ENCODE measurements around the gene ANKFY1.
A peak's percentile ranks its signal among the peaks of the same experiment; 100 is the strongest.
"Not testable (repeated sequence)": the region's sequence is repeated elsewhere in the genome, so short reads cannot be mapped to it uniquely, and the experiment has no call there.

Gene ANKFY1

DNA sequence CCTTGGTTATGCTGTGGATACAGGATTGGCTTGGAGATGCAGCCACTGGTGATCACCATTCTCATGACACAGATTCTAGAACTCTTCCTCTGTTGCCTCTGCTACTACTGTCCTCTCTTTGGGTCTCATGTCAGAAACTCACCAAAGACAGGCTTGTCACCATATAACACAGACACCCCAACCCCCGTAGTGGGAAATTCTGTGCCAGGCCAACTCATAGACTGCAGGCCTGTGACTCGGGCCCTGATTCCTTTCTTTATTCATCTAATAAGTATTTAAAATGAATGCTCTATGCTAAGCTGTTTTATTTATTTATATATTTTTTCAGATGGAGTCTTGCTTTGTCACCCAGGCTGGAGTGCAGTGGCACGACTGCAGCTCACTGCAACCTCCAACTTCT, 111.3 kb downstream of the ANKFY1 start:
- DNase-seq: no peak

DNA sequence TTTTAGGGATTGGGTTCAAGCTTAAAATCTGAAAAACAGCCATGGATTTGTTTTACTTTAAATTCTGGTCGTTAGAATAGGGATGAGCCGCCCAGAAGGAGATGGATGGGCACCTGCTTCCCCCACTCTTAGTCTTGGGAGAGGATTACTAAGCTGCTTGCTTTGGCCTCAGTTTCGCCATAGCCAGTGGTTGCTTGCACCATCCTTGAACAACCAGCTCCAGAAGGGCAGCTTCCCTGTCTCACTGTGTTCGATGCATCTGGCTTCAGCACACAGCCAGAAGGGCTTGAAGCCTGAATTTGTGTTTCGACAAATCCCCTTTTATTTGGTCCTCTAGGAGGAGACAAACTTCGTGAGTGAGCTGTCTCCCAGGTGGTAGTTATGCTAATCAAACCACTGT, 113.7 kb downstream of the ANKFY1 start:
- peak; percentile 79 for DNase-seq

GRCh38 chr17:4148611-4149308, 115.0 kb downstream of the ANKFY1 start:
- DNase-seq: no peak

DNA sequence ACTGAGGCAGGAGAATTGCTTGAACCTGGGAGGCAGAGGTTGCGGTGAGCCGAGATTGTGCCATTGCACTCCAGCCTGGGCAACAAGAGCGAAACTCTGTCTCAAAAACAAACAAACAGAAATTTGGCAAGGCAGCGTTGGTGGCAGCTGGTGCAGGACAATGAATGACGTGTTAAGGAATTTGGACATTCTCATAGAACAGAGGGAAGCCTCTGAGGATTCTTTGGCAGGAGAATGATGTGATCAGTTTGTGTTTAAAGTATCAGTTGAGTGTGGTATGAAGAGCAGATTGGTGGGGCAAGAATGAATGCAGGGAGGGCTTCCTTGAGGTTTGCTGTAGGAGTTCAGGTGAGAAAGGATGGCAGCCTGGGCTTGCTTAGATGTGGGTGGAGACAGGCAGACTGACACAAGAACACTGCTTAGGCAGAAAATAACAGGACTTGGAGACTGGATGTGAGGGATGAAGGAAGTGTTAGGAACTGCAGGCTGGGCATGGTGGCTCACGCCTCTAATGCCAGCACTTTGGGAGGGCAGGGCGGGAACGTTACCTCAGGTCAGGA, 115.9 kb downstream of the ANKFY1 start:
- no peak for DNase-seq

GRCh38 chr17:4146641-4147040, 117.1 kb downstream of the ANKFY1 start:
- no peak for DNase-seq

DNA sequence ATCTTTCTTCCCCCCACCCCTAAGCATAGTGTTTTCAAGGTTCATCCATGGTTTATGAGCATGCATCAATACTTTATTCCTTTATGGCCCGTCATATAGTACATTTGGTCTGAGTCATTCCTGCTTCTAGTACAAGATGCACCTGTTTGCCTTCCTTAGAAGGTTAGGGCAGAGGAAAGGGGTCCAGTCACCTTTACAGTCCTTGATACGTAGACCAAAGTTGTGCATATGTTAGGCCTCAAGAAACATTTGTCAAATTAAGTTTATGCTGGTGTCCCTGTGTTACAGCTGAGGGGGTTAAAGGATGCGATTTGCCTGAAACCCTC, 119.4 kb downstream of the ANKFY1 start:
- no peak for DNase-seq

- DNase-seq: peak; percentile 89
Observed at GRCh38 chr17:4143563-4144421, 120.0 kb downstream of the ANKFY1 start.

DNA sequence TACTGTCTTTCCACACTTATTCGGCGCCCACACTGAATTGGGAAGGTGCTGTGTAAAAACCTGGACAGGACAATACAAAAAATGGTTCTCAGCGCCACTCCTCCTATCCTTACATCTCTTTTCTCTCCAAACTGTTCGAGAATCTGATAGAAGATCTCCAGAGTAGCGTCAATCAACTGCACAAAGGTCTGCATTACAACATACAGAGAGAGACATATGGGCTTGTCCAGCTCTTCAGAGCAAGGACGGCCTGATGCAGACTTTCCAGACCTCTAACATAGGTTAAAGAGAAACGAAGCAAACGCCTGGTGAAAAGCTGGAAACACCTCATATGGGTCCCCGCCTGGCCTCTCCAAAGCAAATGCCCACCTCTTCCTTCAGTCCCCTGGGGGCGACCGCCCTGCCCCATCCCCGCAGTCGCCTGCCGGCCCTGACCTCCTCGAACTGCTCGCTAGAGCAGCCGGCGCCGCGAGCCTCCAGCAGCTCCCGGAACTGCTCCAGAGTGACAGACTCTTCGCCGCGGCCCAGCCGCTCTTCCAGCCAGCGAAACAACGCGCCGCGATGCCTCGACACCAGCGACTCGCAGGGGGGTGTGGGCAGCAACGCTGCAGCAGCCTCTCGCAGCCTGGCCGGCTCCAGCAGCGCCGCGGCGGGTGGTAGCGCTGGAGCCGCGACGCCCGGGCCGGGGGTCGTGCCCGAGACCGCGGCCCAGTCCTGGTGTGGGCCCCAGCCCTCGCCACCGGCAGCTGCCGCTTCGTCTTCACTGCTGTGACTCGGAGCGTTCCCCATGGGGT, 121.5 kb downstream of the ANKFY1 start:
- DNase-seq: no peak

GRCh38 chr17:4140125-4140524, 123.7 kb downstream of the ANKFY1 start:
- no peak for DNase-seq

DNA sequence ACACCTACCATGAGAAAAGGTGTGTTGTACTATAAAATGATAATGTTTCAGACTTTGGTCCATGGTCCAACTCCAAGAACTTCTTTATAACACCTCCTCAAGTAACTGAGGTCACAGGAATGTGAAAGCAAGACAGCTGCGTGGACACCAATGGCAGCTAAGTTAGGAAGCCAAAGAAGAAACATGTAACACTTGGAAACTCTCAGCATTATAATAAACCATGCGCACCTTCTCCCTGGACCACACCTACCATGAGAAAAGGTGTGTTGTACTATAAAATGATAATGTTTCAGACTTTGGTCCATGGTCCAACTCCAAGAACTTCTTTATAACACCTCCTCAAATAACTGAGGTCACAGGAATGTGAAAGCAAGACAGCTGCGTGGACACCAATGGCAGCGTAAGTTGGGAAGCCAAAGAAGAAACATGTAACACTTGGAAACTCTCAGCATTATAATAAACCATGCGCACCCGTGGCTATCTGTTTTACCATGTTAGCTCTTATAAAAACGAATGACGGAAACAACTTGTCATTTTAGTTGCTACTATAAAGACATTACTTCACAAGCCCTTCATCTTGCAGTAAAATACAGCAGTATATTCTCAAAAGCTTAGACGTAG, 124.8 kb downstream of the ANKFY1 start:
- DNase-seq: not testable (repeated sequence)

GRCh38 chr17:4136373-4136772, 127.4 kb downstream of the ANKFY1 start:
- DNase-seq: no peak

DNA sequence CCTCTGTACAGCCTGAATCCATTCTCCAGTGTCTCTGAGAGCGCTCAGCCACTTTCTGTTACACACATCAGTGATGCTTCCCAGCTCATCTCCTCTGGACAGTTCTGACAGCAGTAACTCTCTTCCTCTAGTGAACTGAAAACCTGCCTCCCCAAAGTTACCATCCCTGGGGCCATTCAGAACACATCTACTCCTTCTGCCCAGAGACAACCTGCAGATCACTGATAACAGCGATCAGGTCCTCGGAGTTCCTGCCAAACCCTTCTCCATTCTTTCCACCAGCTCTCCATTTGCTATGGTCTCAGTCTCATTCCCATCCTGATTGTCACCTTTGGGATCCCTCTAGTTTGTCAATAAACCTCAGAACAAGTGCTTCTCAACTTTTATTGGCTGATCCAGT, 128.3 kb downstream of the ANKFY1 start:
- no peak for DNase-seq

- no peak for DNase-seq
Observed at GRCh38 chr17:4134721-4135120, 129.1 kb downstream of the ANKFY1 start.

DNA sequence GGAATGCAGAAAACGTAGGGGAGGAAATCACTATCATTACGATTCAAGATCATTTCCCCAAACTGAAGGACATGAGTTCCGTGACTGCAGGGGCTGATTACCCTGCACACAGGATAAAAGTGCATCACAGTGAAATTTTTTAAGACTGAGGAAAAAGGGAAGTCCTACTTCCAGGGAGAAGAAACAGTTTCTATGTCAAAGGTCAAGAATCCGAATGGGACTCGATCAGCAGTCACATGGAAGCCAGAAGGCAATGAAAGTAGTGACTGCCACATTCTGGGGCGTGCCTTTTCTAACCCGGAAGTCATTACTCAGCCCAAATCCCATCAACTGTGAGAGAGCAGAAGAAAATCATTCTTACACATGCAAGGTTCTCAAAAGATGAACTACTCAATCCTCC, 133.1 kb downstream of the ANKFY1 start:
- DNase-seq: peak; percentile 97

- DNase-seq: no peak
Observed at GRCh38 chr17:4127555-4127954, 136.2 kb downstream of the ANKFY1 start.

- DNase-seq: no peak
Observed at GRCh38 chr17:4125552-4125951, 138.2 kb downstream of the ANKFY1 start.

GRCh38 chr17:4124999-4125398, 138.8 kb downstream of the ANKFY1 start:
- no peak for DNase-seq

GRCh38 chr17:4120332-4120731, 143.4 kb downstream of the ANKFY1 start:
- DNase-seq: no peak

GRCh38 chr17:4119299-4119698, 144.5 kb downstream of the ANKFY1 start:
- no peak for DNase-seq

- DNase-seq: no peak
Observed at GRCh38 chr17:4118015-4118743, 145.6 kb downstream of the ANKFY1 start.

DNA sequence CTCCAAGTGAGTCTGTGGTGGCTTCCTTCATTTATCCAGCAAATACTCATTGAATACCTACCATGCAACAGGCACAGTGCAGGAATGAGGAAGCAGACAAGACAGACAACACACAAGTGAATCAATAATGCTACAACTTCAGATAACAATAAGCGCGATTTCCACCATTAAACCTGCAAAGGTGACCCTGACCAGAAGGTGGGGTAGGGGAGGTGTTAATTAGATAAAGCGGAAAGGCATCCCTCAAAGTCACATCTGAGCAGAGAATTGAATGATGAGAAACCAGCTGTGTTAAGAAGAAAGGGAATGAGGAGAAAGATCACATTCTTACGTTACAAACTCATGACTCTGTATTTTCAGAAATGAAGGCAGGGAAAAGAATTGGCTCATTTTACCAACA, 147.3 kb downstream of the ANKFY1 start:
- no peak for DNase-seq

Measured in MV-4-11 (cell line).